Esophagus squamous epithelium (tissue), 4 donors: ENCODE data around the gene CDC123.
"Not testable (repeated sequence)": the region's sequence is repeated elsewhere in the genome, so short reads cannot be mapped to it uniquely, and the experiment has no call there.

Experiments used
- POLR2A ChIP-seq, 4 donors: fragments of 450-650 bp; IDR thresholded peaks; one replicate each; pipeline ENCODE4 v1.6.1; 2017; ENCODE audit warnings: antibody characterized with exemption in 4 of 4, mild to moderate bottlenecking in 4 of 4, moderate library complexity in 3 of 4
- TF ChIP-seq, protein P1 (sequence below), 6 experiments: fragments of 450-650 bp in 4 of 6; fragments of 200-600 bp in 2 of 6; sonication (generic) in 2 of 6; IDR thresholded peaks; one replicate each; pipeline ENCODE4 v1.5.1; 2016 to 2019; ENCODE audit warnings: antibody characterized with exemption in 6 of 6, mild to moderate bottlenecking in 4 of 6, moderate library complexity in 4 of 6

DNA sequence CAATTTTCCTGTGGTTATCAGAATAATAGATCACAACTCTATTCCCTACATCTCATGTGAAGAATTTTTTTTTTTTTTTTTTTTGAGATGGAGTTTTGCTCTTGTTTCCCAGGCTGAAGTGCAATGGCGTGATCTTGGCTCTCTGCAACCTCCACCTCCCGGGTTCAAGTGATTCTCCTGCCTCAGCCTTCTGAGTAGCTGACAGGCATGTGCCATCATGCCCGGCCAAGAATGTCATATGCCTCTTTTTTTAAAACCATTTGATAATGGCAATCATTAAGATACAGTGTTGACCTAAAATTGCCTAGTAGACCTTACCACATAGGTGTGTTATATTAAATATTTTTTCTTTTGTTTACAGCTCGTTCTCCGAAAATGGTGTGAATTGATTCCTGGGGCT lies 38.7 kb downstream of the CDC123 start:
- TF ChIP-seq, protein P1, sequence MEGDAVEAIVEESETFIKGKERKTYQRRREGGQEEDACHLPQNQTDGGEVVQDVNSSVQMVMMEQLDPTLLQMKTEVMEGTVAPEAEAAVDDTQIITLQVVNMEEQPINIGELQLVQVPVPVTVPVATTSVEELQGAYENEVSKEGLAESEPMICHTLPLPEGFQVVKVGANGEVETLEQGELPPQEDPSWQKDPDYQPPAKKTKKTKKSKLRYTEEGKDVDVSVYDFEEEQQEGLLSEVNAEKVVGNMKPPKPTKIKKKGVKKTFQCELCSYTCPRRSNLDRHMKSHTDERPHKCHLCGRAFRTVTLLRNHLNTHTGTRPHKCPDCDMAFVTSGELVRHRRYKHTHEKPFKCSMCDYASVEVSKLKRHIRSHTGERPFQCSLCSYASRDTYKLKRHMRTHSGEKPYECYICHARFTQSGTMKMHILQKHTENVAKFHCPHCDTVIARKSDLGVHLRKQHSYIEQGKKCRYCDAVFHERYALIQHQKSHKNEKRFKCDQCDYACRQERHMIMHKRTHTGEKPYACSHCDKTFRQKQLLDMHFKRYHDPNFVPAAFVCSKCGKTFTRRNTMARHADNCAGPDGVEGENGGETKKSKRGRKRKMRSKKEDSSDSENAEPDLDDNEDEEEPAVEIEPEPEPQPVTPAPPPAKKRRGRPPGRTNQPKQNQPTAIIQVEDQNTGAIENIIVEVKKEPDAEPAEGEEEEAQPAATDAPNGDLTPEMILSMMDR (IDR thresholded peaks at IDR 0.05): not testable (repeated sequence)
- not testable (repeated sequence) for TF ChIP-seq POLR2A (IDR thresholded peaks at IDR 0.05)
